Astrocyte (in vitro differentiated cells and primary cell): ENCODE results near the gene CAPN5. TPM values are rescaled to one million over a fixed set of nuclear protein-coding genes. Genes with fewer than 3 reads are reported as not detected.

Experiments used
- DNase-seq: peaks from one replicate; pipeline ENCODE4 v3.0.0-alpha.2; 2010; ENCODE audit warnings: low read depth
- FAIRE-seq: peaks from 2 replicates; lab custom pipeline; 2011; peaks lifted over from hg19 to GRCh38; lab: Jason Lieb, UNC
- H2AFZ ChIP-seq: 2 replicates; pipeline ENCODE4 v1.6.0; 2012; ENCODE audit warnings: low read depth, low read length, inconsistent platforms
- H3K27ac ChIP-seq: 2 replicates; pipeline ENCODE4 v1.5.1; 2011; ENCODE audit warnings: low read depth, low read length, inconsistent platforms
- H3K27me3 ChIP-seq: 2 replicates; pipeline ENCODE4 v1.6.0; 2011; ENCODE audit warnings: low read length, inconsistent platforms; ENCODE audit not compliant: insufficient read depth
- H3K36me3 ChIP-seq: 2 replicates; pipeline ENCODE4 v1.5.1; 2011; ENCODE audit warnings: low read length, inconsistent platforms; ENCODE audit not compliant: insufficient read depth
- H3K4me1 ChIP-seq: 2 replicates; pipeline ENCODE4 v1.5.1; 2011; ENCODE audit warnings: low read length, inconsistent platforms; ENCODE audit not compliant: insufficient read depth
- H3K4me2 ChIP-seq: 2 replicates; pipeline ENCODE4 v1.6.0; 2012; ENCODE audit warnings: low read length, inconsistent platforms
- H3K4me3 ChIP-seq: 2 replicates; pipeline ENCODE4 v1.5.1; 2011; ENCODE audit warnings: low read depth, mild to moderate bottlenecking, low read length, inconsistent platforms; ENCODE audit not compliant: insufficient read depth
- H3K79me2 ChIP-seq: 2 replicates; pipeline ENCODE4 v1.6.0; 2012; ENCODE audit warnings: mild to moderate bottlenecking, low read length, inconsistent platforms; ENCODE audit not compliant: insufficient read depth
- H3K9ac ChIP-seq: 2 replicates; pipeline ENCODE4 v1.6.0; 2012; ENCODE audit warnings: mild to moderate bottlenecking, low read length, inconsistent platforms
- H3K9me3 ChIP-seq: 2 replicates; pipeline ENCODE4 v1.5.1; 2012; ENCODE audit warnings: low read depth, mild to moderate bottlenecking, low read length, inconsistent platforms; ENCODE audit not compliant: insufficient read depth
- H4K20me1 ChIP-seq: 2 replicates; pipeline ENCODE4 v1.6.0; 2012; ENCODE audit warnings: low read length, inconsistent platforms; ENCODE audit not compliant: insufficient read depth
- H3K27ac Mint-ChIP-seq: one replicate; pipeline ENCODE4 v1.8.0; 2021; ENCODE audit warnings: mild to moderate bottlenecking, mixed read lengths; ENCODE audit not compliant: unreplicated experiment
- H3K27me3 Mint-ChIP-seq: one replicate; pipeline ENCODE4 v1.8.0; 2021; ENCODE audit warnings: low read depth, mixed read lengths; ENCODE audit not compliant: unreplicated experiment
- H3K36me3 Mint-ChIP-seq: one replicate; pipeline ENCODE4 v1.8.0; 2021; ENCODE audit warnings: low read depth, mixed read lengths; ENCODE audit not compliant: unreplicated experiment
- H3K4me1 Mint-ChIP-seq: one replicate; pipeline ENCODE4 v1.8.0; 2021; ENCODE audit warnings: low read depth, mixed read lengths; ENCODE audit not compliant: unreplicated experiment
- H3K4me3 Mint-ChIP-seq: one replicate; pipeline ENCODE4 v1.8.0; 2021; ENCODE audit warnings: mild to moderate bottlenecking, moderate library complexity, mixed read lengths; ENCODE audit not compliant: unreplicated experiment
- H3K9me3 Mint-ChIP-seq: one replicate; pipeline ENCODE4 v1.8.0; 2021; ENCODE audit warnings: mild to moderate bottlenecking, mixed read lengths; ENCODE audit not compliant: unreplicated experiment
- CTCF ChIP-seq: IDR thresholded peaks from 2 replicates; pipeline ENCODE4 v1.5.1; 2011; ENCODE audit warnings: low read depth, mild to moderate bottlenecking, inconsistent platforms, low read length, moderate library complexity; ENCODE audit not compliant: insufficient read depth
- EZH2 ChIP-seq: IDR thresholded peaks from 2 replicates; pipeline ENCODE4 v1.6.1; 2012; ENCODE audit warnings: mild to moderate bottlenecking, low read length, inconsistent platforms; ENCODE audit not compliant: insufficient read depth
- total RNA-seq: library from RNA; stranded (reverse); gene quantifications from 2 replicates; pipeline ENCODE4 v1.2.1, GENCODE V29; 2021

The CAPN5 gene
- total RNA-seq, 1 donor from 2014 or later, result 17.4 TPM

DNA sequence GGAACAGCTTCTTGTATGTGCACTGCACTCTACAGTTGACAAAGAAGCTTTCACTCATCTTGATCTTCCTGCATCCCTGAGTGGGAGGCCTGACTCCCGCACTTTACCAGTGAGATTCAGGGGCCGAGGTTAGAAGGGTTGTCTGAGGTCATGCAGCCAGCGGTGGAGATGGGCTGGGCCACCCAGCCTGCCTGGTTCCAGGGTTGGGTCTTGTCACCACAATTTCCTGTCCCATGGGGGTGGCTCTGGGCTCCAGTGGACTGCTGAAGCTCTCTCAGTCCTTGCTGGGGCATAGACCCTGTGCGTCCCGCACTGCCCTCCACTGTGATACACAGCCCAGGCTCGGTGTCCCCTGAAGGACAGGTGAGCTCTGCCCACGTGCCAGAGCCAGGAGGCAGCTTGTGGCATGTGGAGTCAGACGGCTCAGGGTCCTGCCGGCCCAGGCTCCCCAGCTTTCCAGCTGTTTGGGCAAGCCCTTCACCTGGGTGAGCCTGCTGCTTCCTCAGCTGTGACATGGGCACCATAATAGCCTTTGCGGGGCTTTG is 54.4 kb downstream of the CAPN5 start:
- Histone ChIP-seq H3K9me3 (no peaks in the 10 kb centered on the region), H3K9ac (no peak overlapping the region), H3K27ac (no peak overlapping the region), H3K4me2 (no peak overlapping the region), H4K20me1 (no peaks in the 10 kb centered on the region), H3K4me1 (peaks cover 6% of the 10 kb centered on the region), H3K79me2 (no peaks in the 10 kb centered on the region), H2AFZ (no peak overlapping the region), H3K36me3 (no peaks in the 10 kb centered on the region), H3K4me3 (no peak overlapping the region), H3K27me3 (no peaks in the 10 kb centered on the region)
- no peak for DNase-seq
- no peak for FAIRE-seq
- no peak overlapping the region for H3K27ac Mint-ChIP-seq
- H3K36me3 Mint-ChIP-seq, result peaks cover 29% of the 10 kb centered on the region
- TF ChIP-seq CTCF, result no peak
- TF ChIP-seq EZH2, result no peak
- H3K4me3 Mint-ChIP-seq, result no peak overlapping the region
- no peaks in the 10 kb centered on the region for H3K9me3 Mint-ChIP-seq
- no peaks in the 10 kb centered on the region for H3K4me1 Mint-ChIP-seq
- H3K27me3 Mint-ChIP-seq, result peaks cover 1% of the 10 kb centered on the region

- Histone ChIP-seq H3K36me3 (no peaks in the 10 kb centered on the region), H3K79me2 (no peaks in the 10 kb centered on the region), H3K4me2 (no peak overlapping the region), H4K20me1 (no peaks in the 10 kb centered on the region), H3K27ac (no peak overlapping the region), H3K4me1 (peaks cover 8% of the 10 kb centered on the region), H2AFZ (no peak overlapping the region), H3K9ac (no peak overlapping the region), H3K4me3 (no peak overlapping the region), H3K9me3 (no peaks in the 10 kb centered on the region), H3K27me3 (no peaks in the 10 kb centered on the region)
- no peaks in the 10 kb centered on the region for H3K4me1 Mint-ChIP-seq
- H3K27me3 Mint-ChIP-seq, result peaks cover 4% of the 10 kb centered on the region
- no peak overlapping the region for H3K4me3 Mint-ChIP-seq
- no peaks in the 10 kb centered on the region for H3K9me3 Mint-ChIP-seq
- peaks cover 26% of the 10 kb centered on the region for H3K36me3 Mint-ChIP-seq
- TF ChIP-seq EZH2, result no peak
- TF ChIP-seq CTCF, result no peak
- FAIRE-seq (no peak), DNase-seq (no peak)
- no peak overlapping the region for H3K27ac Mint-ChIP-seq
Measured at GRCh38 chr11:77121876-77122575, 55.3 kb downstream of the CAPN5 start.
